ENCODE data around the gene MAD1L1.
A peak's percentile ranks its signal among the peaks of the same experiment; 100 is the strongest.
"Not testable (repeated sequence)": the region's sequence is repeated elsewhere in the genome, so short reads cannot be mapped to it uniquely, and the experiment has no call there.

The MAD1L1 gene

GRCh38 chr7:2036786-2037185 lies 196.0 kb downstream of the MAD1L1 start:
- H3K27me3 ChIP-seq (ENCODE audit: control insufficient read depth, insufficient read depth, low read length), result no peaks in the 10 kb centered on the region
- H3K27ac ChIP-seq (ENCODE audit: low read depth, low read length), result no peak overlapping the region
- H3K4me1 ChIP-seq (ENCODE audit: control insufficient read depth, insufficient read depth, low read length), result no peaks in the 10 kb centered on the region
- no peak overlapping the region for H3K4me3 ChIP-seq (ENCODE audit: low read depth, low read length)
- H3K9ac ChIP-seq (ENCODE audit: low read depth, low read length), result no peak overlapping the region
- H3K36me3 ChIP-seq (ENCODE audit: control insufficient read depth, insufficient read depth, low read length), result no peaks in the 10 kb centered on the region
- no peaks in the 10 kb centered on the region for H3K9me3 ChIP-seq (ENCODE audit: control insufficient read depth, insufficient read depth, low read length)

- H3K9ac ChIP-seq (ENCODE audit: low read depth, low read length); H3K9me3 ChIP-seq (ENCODE audit: control insufficient read depth, insufficient read depth, low read length); H3K4me3 ChIP-seq (ENCODE audit: low read depth, low read length); H3K27me3 ChIP-seq (ENCODE audit: control insufficient read depth, insufficient read depth, low read length); H3K4me1 ChIP-seq (ENCODE audit: control insufficient read depth, insufficient read depth, low read length); H3K36me3 ChIP-seq (ENCODE audit: control insufficient read depth, insufficient read depth, low read length); H3K27ac ChIP-seq (ENCODE audit: low read depth, low read length): not testable (repeated sequence)
Measured at GRCh38 chr7:2036201-2036600, 196.5 kb downstream of the MAD1L1 start.

DNA sequence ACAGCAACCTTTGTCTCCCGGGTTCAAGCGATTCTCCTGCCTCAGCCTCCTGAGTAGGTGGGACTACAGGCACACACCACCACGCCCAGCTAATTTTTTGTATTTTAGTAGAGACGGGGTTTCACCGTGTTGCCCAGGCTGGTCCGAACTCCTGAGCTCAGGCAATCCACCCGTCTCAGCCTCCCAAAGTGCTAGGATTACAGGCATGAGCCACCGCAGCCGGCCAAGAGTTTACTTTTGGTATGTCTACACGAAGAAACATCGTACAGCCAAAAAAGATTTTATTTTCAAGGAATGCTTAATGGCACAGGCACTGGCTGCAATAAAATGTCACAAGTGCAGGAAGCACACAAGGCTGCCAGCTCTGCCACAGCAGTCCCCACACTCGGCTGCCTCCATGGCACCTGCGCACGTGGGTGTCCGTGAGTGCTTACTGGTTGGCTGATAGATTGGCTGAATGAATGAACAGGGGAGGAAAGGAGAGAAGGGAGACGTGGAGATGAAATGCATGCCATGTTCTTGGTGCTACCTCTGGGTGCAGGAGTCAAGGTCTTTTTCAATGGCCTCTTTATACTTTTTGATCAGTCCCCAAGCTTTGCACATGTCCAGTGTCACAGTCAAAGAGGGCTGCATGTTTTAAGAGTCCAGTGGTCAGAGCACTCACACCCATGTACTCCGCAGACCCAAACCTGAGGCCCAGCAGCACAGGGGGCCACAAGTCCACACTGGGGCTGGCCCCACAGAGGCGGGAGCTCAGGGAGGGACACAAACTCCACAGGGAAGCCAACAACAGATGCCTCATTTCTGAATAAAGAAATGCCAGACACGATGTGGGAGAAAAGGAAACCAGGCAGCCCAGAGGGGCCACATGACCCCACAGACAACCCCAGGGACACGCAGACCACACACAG lies 198.2 kb downstream of the MAD1L1 start:
- Histone ChIP-seq H3K9me3 (ENCODE audit: control insufficient read depth, insufficient read depth, low read length) (no peaks in the 10 kb centered on the region), H3K4me1 (ENCODE audit: control insufficient read depth, insufficient read depth, low read length) (no peaks in the 10 kb centered on the region), H3K9ac (ENCODE audit: low read depth, low read length) (no peak overlapping the region), H3K4me3 (ENCODE audit: low read depth, low read length) (no peak overlapping the region), H3K27ac (ENCODE audit: low read depth, low read length) (no peak overlapping the region), H3K27me3 (ENCODE audit: control insufficient read depth, insufficient read depth, low read length) (no peaks in the 10 kb centered on the region), H3K36me3 (ENCODE audit: control insufficient read depth, insufficient read depth, low read length) (no peaks in the 10 kb centered on the region)

GRCh38 chr7:2033586-2034135 lies 199.1 kb downstream of the MAD1L1 start:
- Histone ChIP-seq H3K9ac (ENCODE audit: low read depth, low read length) (no peak overlapping the region), H3K36me3 (ENCODE audit: control insufficient read depth, insufficient read depth, low read length) (no peaks in the 10 kb centered on the region), H3K27ac (ENCODE audit: low read depth, low read length) (no peak overlapping the region), H3K4me1 (ENCODE audit: control insufficient read depth, insufficient read depth, low read length) (no peaks in the 10 kb centered on the region), H3K27me3 (ENCODE audit: control insufficient read depth, insufficient read depth, low read length) (no peaks in the 10 kb centered on the region), H3K4me3 (ENCODE audit: low read depth, low read length) (no peak overlapping the region), H3K9me3 (ENCODE audit: control insufficient read depth, insufficient read depth, low read length) (no peaks in the 10 kb centered on the region)

DNA sequence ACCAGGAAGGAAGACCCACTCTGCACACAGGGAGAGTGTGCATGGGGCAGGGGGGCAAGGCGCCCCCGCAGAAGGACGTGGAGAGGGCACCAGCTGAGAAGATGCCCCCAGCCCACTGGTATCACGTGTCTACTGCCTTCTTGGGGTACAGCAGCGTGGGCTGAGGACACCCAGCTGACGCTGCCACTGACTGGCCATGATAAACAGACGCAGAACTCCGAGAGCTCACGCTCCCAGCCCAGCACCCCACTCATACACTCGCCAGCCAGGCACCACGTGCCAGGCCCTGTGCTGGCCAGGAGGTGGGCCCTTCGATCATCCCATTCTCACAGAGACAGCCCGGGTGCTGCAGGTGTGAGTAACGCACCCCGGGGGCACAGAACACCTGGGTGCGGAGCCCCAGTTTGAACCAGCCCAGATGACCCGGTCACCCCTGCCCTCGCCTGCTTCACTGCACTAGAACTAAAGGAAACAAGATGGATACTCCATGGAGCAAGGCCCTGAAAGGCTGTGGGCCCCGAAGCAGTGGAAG lies 199.8 kb downstream of the MAD1L1 start:
- no peak overlapping the region for H3K4me3 ChIP-seq (ENCODE audit: low read depth, low read length)
- H3K36me3 ChIP-seq (ENCODE audit: control insufficient read depth, insufficient read depth, low read length), result no peaks in the 10 kb centered on the region
- no peaks in the 10 kb centered on the region for H3K4me1 ChIP-seq (ENCODE audit: control insufficient read depth, insufficient read depth, low read length)
- H3K27ac ChIP-seq (ENCODE audit: low read depth, low read length), result peak overlapping the region; percentile 36
- H3K9ac ChIP-seq (ENCODE audit: low read depth, low read length), result no peak overlapping the region
- no peaks in the 10 kb centered on the region for H3K9me3 ChIP-seq (ENCODE audit: control insufficient read depth, insufficient read depth, low read length)
- no peaks in the 10 kb centered on the region for H3K27me3 ChIP-seq (ENCODE audit: control insufficient read depth, insufficient read depth, low read length)

DNA sequence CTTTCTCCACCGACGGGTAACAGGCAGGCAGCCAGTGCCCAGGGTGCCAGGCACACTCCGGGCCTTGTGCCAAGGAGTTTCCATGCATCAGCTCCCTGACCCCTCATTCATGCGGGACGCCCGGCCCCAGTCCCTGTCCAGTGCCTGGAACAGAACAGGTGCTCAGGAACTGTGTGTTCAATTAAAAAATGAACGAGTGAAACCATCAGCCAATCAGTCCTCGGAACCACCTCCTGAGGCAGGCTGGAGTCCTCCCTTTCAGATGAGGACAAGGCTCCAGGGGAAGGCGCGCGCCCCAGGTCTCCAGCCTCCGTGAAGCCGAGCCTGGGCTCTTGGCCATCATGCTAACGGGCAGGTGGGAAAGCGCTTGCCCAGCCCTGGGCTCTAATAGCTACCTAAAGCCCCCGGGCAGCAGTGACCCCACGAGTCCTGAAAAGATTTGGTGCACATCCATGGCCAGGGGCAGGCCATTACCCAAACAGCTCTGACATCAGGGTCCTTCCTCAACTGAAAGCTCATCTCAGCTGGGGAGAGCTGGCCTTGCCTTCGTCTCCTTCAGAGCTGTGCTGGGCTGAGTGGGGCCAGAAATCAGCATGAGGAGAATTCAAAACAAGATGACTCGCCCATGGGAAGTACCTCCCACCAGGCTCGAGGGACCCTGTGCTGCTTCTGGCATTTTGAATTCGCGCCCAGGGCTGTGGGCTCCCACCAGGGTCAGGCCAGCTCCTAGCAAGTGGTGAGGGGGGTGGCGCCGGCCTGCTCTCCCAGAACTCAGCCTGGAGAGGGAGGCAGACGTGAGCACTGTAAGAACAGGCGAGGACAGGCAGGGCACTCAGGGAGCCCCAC lies 200.5 kb downstream of the MAD1L1 start:
- no peaks in the 10 kb centered on the region for H3K27me3 ChIP-seq (ENCODE audit: control insufficient read depth, insufficient read depth, low read length)
- H3K9me3 ChIP-seq (ENCODE audit: control insufficient read depth, insufficient read depth, low read length), result no peaks in the 10 kb centered on the region
- H3K4me3 ChIP-seq (ENCODE audit: low read depth, low read length), result no peak overlapping the region
- H3K27ac ChIP-seq (ENCODE audit: low read depth, low read length), result peak overlapping the region; percentile 36
- H3K9ac ChIP-seq (ENCODE audit: low read depth, low read length), result no peak overlapping the region
- H3K36me3 ChIP-seq (ENCODE audit: control insufficient read depth, insufficient read depth, low read length), result no peaks in the 10 kb centered on the region
- no peaks in the 10 kb centered on the region for H3K4me1 ChIP-seq (ENCODE audit: control insufficient read depth, insufficient read depth, low read length)

- no peaks in the 10 kb centered on the region for H3K36me3 ChIP-seq (ENCODE audit: control insufficient read depth, insufficient read depth, low read length)
- H3K27me3 ChIP-seq (ENCODE audit: control insufficient read depth, insufficient read depth, low read length), result no peaks in the 10 kb centered on the region
- no peaks in the 10 kb centered on the region for H3K4me1 ChIP-seq (ENCODE audit: control insufficient read depth, insufficient read depth, low read length)
- H3K9ac ChIP-seq (ENCODE audit: low read depth, low read length), result no peak overlapping the region
- H3K4me3 ChIP-seq (ENCODE audit: low read depth, low read length), result no peak overlapping the region
- no peaks in the 10 kb centered on the region for H3K9me3 ChIP-seq (ENCODE audit: control insufficient read depth, insufficient read depth, low read length)
- H3K27ac ChIP-seq (ENCODE audit: low read depth, low read length), result no peak overlapping the region
Measured at GRCh38 chr7:2031451-2031845, 201.3 kb downstream of the MAD1L1 start.

DNA sequence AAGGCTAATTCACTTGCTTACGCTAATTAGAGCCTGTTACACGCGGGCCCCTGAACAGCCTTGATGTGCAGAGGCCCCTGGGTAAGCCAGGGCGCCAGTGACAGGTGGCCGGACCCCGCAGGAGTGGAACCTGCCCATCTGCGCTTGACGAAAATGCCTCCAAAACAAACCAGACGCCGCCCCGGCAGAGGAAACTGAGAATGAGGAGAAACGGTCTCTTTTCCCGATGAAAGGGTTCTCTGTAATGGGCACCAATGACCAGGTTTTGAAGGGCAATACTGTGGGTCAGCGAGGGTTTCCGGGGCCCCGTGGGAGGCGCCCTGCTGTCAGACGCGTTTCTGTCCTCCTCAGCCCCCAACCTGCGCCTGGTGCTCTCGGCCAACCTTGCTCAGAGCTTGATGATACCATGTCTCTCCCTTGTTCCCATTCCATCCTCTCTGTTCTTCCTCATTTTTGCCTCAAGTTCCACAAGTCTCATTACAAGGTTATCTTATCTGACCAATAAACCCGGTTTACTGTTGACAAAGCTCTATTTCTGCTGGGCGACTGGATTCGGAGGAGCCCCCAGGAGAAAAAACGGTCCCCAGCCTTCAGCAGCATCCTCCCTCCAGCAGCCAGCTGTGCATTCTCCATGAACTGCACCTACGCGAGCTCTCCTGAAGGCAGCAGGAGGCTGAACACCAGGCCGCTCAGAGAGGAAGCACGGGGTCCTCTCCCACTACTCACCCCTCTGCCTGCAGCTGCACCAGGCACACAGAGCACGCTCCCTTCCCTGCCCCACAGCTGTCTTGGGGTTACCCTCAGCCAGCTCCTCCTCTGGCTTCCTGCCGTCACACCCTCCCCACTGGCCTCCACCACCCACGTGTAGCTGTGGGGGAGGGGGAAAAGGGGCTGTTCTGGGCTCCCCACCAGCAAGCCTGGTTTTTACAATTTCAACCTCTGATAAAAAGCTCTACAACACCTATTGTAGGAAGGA lies 202.0 kb downstream of the MAD1L1 start:
- Histone ChIP-seq H3K27ac (ENCODE audit: low read depth, low read length) (no peak overlapping the region), H3K4me3 (ENCODE audit: low read depth, low read length) (no peak overlapping the region), H3K9ac (ENCODE audit: low read depth, low read length) (no peak overlapping the region), H3K4me1 (ENCODE audit: control insufficient read depth, insufficient read depth, low read length) (no peaks in the 10 kb centered on the region), H3K27me3 (ENCODE audit: control insufficient read depth, insufficient read depth, low read length) (no peaks in the 10 kb centered on the region), H3K36me3 (ENCODE audit: control insufficient read depth, insufficient read depth, low read length) (no peaks in the 10 kb centered on the region), H3K9me3 (ENCODE audit: control insufficient read depth, insufficient read depth, low read length) (0 out of 2 replicates have a peak, but pooled peaks cover 2% of the 10 kb centered on the region)

DNA sequence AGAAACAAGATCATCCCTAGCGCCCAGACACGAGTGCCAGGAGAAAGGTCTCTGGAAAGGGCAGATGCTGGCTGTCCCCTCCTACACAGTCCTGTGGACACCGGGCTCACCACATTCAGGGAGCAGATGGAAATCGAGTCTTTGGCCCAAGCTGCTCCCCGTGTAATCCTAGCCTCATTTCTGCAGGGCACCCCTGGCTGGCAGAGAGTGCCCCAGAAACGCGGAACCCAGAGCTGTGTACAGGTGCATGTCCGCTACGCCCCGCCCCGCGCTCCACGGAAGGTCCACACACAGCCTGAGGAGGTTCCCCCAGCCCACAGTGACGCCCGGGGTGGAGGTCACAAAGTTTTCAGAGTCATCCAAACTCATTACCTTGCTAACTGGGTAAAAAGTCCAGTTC lies 202.8 kb downstream of the MAD1L1 start:
- Histone ChIP-seq H3K9me3 (ENCODE audit: control insufficient read depth, insufficient read depth, low read length) (peaks cover 10% of the 10 kb centered on the region; the same call in 1 of the 2 replicates), H3K27me3 (ENCODE audit: control insufficient read depth, insufficient read depth, low read length) (no peaks in the 10 kb centered on the region), H3K4me1 (ENCODE audit: control insufficient read depth, insufficient read depth, low read length) (no peaks in the 10 kb centered on the region), H3K27ac (ENCODE audit: low read depth, low read length) (no peak overlapping the region), H3K4me3 (ENCODE audit: low read depth, low read length) (no peak overlapping the region), H3K36me3 (ENCODE audit: control insufficient read depth, insufficient read depth, low read length) (no peaks in the 10 kb centered on the region), H3K9ac (ENCODE audit: low read depth, low read length) (no peak overlapping the region)
